ENCODE measurements around the gene GRHL1.

The GRHL1 gene

GRCh38 chr2:9939587-9940485 is 11.7 kb upstream of the GRHL1 start:
- TF ChIP-seq, protein P1, sequence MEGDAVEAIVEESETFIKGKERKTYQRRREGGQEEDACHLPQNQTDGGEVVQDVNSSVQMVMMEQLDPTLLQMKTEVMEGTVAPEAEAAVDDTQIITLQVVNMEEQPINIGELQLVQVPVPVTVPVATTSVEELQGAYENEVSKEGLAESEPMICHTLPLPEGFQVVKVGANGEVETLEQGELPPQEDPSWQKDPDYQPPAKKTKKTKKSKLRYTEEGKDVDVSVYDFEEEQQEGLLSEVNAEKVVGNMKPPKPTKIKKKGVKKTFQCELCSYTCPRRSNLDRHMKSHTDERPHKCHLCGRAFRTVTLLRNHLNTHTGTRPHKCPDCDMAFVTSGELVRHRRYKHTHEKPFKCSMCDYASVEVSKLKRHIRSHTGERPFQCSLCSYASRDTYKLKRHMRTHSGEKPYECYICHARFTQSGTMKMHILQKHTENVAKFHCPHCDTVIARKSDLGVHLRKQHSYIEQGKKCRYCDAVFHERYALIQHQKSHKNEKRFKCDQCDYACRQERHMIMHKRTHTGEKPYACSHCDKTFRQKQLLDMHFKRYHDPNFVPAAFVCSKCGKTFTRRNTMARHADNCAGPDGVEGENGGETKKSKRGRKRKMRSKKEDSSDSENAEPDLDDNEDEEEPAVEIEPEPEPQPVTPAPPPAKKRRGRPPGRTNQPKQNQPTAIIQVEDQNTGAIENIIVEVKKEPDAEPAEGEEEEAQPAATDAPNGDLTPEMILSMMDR (IDR thresholded peaks at IDR 0.05; ENCODE audit: insufficient read depth, missing control alignments): no peak
- DNase-seq (ENCODE audit: insufficient read length, low spot score): no peak
- FAIRE-seq: no peak

- TF ChIP-seq, protein P1 (IDR thresholded peaks at IDR 0.05; ENCODE audit: insufficient read depth, missing control alignments): no peak
- DNase-seq (ENCODE audit: insufficient read length, low spot score): no peak
- no peak for FAIRE-seq
Observed at GRCh38 chr2:9941196-9941995, 10.1 kb upstream of the GRHL1 start.

DNA sequence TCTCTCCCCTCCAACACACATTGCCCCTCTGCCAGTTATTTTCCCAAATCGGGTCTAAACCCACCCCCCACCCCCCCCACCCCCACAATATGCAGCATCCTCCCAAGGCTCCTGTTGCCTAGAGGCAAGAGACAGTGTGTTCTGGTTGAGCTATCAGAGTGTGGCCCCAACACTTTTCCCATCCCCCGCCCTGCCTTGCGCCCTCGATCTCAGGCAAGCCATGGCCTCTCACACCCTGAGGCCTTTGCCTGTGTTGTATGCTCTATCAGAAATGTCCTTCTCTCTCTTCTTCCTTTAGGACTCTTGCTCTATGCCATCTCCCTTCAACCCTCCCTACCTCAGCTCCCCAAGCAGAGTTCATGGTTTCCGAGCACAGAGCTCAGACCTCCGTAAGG is 9.5 kb upstream of the GRHL1 start:
- TF ChIP-seq, protein P1 (IDR thresholded peaks at IDR 0.05; ENCODE audit: insufficient read depth, missing control alignments): no peak
- DNase-seq (ENCODE audit: insufficient read length, low spot score) (no peak), FAIRE-seq (no peak)

GRCh38 chr2:9944330-9944758 is 7.1 kb upstream of the GRHL1 start:
- FAIRE-seq (no peak), DNase-seq (ENCODE audit: insufficient read length, low spot score) (no peak)
- TF ChIP-seq, protein P1 (IDR thresholded peaks at IDR 0.05; ENCODE audit: insufficient read depth, missing control alignments): no peak

- DNase-seq (ENCODE audit: insufficient read length, low spot score) (no peak), FAIRE-seq (no peak)
- TF ChIP-seq, protein P1 (IDR thresholded peaks at IDR 0.05; ENCODE audit: insufficient read depth, missing control alignments): no peak
Observed at GRCh38 chr2:9945596-9945995, 5.9 kb upstream of the GRHL1 start.

- TF ChIP-seq, protein P1 (IDR thresholded peaks at IDR 0.05; ENCODE audit: insufficient read depth, missing control alignments): no peak
- no peak for DNase-seq (ENCODE audit: insufficient read length, low spot score)
- no peak for FAIRE-seq
Observed at GRCh38 chr2:9946076-9946475, 5.4 kb upstream of the GRHL1 start.

Measured in D721Med (cell line).